Sigmoid colon (tissue), 4 donors: ENCODE measurements around the gene NFATC2IP.

Experiments used
- EP300 ChIP-seq, 4 donors: sonication (generic); formaldehyde crosslinking; IDR thresholded peaks; one replicate each; pipeline ENCODE4 v1.6.1; 2017; ENCODE audit warnings: antibody characterized with exemption in 4 of 4
- POLR2A ChIP-seq, 2 donors: fragments of 450-650 bp; IDR thresholded peaks; one replicate each; pipeline ENCODE4 v1.6.1; 2016; ENCODE audit warnings: antibody characterized with exemption in 2 of 2, mild to moderate bottlenecking in 2 of 2, moderate library complexity in 2 of 2
- TF ChIP-seq, protein P1 (sequence below), 4 experiments: fragments of 450-650 bp in 3 of 4; fragments of 200-600 bp in 1 of 4; IDR thresholded peaks; one replicate each; pipeline ENCODE4 v1.5.1; 2016 to 2019; ENCODE audit warnings: antibody characterized with exemption in 4 of 4, mild to moderate bottlenecking in 3 of 4, moderate library complexity in 2 of 4

DNA sequence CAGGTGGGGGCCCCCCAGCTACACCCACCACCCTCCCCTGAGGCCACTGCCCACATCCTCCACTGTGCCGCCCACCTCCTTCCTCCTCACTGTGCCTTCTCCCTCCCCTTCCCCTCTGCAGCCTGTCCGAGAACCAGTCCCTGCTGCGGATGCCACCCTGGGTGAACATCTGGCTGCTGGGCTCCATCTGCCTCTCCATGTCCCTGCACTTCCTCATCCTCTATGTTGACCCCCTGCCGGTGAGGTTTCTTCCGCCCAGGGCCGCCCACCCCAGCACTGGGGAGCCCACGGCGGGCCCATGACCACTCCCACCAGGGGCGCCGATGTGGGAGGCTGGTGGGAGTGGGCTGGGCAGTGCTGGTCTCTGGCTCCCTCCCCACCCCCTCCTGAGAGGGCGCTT lies 47.8 kb upstream of the NFATC2IP start:
- TF ChIP-seq, protein P1, sequence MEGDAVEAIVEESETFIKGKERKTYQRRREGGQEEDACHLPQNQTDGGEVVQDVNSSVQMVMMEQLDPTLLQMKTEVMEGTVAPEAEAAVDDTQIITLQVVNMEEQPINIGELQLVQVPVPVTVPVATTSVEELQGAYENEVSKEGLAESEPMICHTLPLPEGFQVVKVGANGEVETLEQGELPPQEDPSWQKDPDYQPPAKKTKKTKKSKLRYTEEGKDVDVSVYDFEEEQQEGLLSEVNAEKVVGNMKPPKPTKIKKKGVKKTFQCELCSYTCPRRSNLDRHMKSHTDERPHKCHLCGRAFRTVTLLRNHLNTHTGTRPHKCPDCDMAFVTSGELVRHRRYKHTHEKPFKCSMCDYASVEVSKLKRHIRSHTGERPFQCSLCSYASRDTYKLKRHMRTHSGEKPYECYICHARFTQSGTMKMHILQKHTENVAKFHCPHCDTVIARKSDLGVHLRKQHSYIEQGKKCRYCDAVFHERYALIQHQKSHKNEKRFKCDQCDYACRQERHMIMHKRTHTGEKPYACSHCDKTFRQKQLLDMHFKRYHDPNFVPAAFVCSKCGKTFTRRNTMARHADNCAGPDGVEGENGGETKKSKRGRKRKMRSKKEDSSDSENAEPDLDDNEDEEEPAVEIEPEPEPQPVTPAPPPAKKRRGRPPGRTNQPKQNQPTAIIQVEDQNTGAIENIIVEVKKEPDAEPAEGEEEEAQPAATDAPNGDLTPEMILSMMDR (IDR thresholded peaks at IDR 0.05), result no peak
- TF ChIP-seq POLR2A (IDR thresholded peaks at IDR 0.05) (no peak), EP300 (IDR thresholded peaks at IDR 0.05) (no peak)
